ENCODE data around the gene FOXA1. TPM values are rescaled to one million over a fixed set of nuclear protein-coding genes. Genes with fewer than 3 reads are reported as not detected.

Gene FOXA1
- total RNA-seq, 1 experiment from 2014 or later, result 0.07 TPM

DNA sequence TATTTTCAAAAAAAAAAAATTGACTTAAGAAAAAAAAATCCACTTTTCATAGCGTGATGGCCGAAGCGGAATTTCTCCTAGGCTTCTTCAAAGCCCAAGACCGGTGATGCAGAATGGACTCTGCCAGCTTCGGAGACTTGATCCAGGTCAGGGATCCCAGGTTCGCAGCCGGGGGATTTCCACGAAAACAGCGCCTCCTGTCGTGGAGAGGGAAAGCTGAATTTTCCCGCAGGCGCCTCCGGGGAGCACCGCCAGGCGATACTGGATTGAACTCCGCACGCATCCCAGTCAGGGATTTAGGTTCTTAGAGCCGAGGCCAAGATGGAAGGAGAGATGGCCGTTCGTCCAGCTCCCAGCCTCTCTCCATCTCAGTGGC is 2.5 kb upstream of the FOXA1 start:
- Histone ChIP-seq H3K79me2 (ENCODE audit: insufficient read depth, low read length) (no peaks in the 10 kb centered on the region), H2BK15ac (ENCODE audit: low read depth, low read length) (no peak overlapping the region), H3K9ac (ENCODE audit: extremely low read depth, insufficient read length, low read length) (no peak overlapping the region), H2BK120ac (ENCODE audit: low read depth, low read length, poor library complexity, severe bottlenecking) (no peak overlapping the region), H3K56ac (ENCODE audit: insufficient read length, low read depth, low read length) (no peak overlapping the region), H4K5ac (ENCODE audit: insufficient read length, low read depth, low read length) (no peak overlapping the region), H3K27me3 (ENCODE audit: insufficient read depth, low read length) (peaks cover 87% of the 10 kb centered on the region), H3K18ac (ENCODE audit: insufficient read length, low read depth, low read length) (no peak overlapping the region), H2BK20ac (ENCODE audit: low read depth, low read length, poor library complexity, severe bottlenecking) (no peak overlapping the region), H3K14ac (ENCODE audit: insufficient read depth, low read length) (no peak overlapping the region), H3K4me2 (ENCODE audit: insufficient read depth, insufficient read length, low read length) (peak overlapping the region; percentile 45), H3K23ac (ENCODE audit: insufficient read length, low read depth, low read length) (no peak overlapping the region), H3T11ph (ENCODE audit: low read length) (no peak overlapping the region), H3K27ac (ENCODE audit: insufficient read length, low read depth, low read length) (no peak overlapping the region), H3K4me1 (ENCODE audit: insufficient read depth, low read length) (no peaks in the 10 kb centered on the region), H2BK12ac (ENCODE audit: insufficient read length, low read depth, low read length) (no peak overlapping the region), H3K79me1 (ENCODE audit: insufficient read depth, low read depth, low read length, poor library complexity, severe bottlenecking) (no peaks in the 10 kb centered on the region), H3K9me3 (ENCODE audit: control insufficient read depth, low read depth, low read length) (no peaks in the 10 kb centered on the region), H3K4ac (ENCODE audit: low read depth, low read length) (no peak overlapping the region), H4K20me1 (ENCODE audit: control insufficient read depth, insufficient read depth, insufficient read length) (peaks cover 3% of the 10 kb centered on the region), H4K91ac (ENCODE audit: insufficient read length, low read depth, low read length) (no peak overlapping the region), H4K8ac (replicated peaks; ENCODE audit: insufficient read length, low read depth, low read length) (no peak overlapping the region), H2AK5ac (ENCODE audit: insufficient read length, low read length) (no peak overlapping the region), H2AFZ (ENCODE audit: low read length) (no peak overlapping the region), H3K23me2 (ENCODE audit: insufficient read length, low read depth, low read length, poor library complexity, severe bottlenecking) (peaks cover 11% of the 10 kb centered on the region), H2BK5ac (ENCODE audit: insufficient read length, low read length) (no peak overlapping the region)
- TF ChIP-seq, protein P1, sequence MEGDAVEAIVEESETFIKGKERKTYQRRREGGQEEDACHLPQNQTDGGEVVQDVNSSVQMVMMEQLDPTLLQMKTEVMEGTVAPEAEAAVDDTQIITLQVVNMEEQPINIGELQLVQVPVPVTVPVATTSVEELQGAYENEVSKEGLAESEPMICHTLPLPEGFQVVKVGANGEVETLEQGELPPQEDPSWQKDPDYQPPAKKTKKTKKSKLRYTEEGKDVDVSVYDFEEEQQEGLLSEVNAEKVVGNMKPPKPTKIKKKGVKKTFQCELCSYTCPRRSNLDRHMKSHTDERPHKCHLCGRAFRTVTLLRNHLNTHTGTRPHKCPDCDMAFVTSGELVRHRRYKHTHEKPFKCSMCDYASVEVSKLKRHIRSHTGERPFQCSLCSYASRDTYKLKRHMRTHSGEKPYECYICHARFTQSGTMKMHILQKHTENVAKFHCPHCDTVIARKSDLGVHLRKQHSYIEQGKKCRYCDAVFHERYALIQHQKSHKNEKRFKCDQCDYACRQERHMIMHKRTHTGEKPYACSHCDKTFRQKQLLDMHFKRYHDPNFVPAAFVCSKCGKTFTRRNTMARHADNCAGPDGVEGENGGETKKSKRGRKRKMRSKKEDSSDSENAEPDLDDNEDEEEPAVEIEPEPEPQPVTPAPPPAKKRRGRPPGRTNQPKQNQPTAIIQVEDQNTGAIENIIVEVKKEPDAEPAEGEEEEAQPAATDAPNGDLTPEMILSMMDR (conservative IDR thresholded peaks at IDR 0.05), result peak; percentile 73
- no peak overlapping the region for H3K27ac Mint-ChIP-seq
- no CpG with 5 or more reads among the region's 20 CpGs for WGBS (ENCODE audit: extremely low coverage, insufficient read length, low lambda C conversion rate)
- peak; percentile 71 for DNase-seq
- no peaks in the 10 kb centered on the region; a peak in 2 of 5 replicates for H3K9me3 Mint-ChIP-seq
- H3K4me1 Mint-ChIP-seq, result peaks cover 30 to 47% of the 10 kb centered on the region in 2 experiments
- H3K27me3 Mint-ChIP-seq (ENCODE audit: low read depth), result peaks cover 98% of the 10 kb centered on the region
- H3K4me3 Mint-ChIP-seq, result peak overlapping the region; percentile 39 to 73
- H3K36me3 Mint-ChIP-seq (ENCODE audit: insufficient read depth in 1 of 3, low read depth in 3 of 3), result no peaks in the 10 kb centered on the region; a peak in 2 of 7 replicates
